ENCODE measurements around the gene RIC8A. TPM values are rescaled to one million over a fixed set of nuclear protein-coding genes. Genes with fewer than 3 reads are reported as not detected.
"Not testable (repeated sequence)": the region's sequence is repeated elsewhere in the genome, so short reads cannot be mapped to it uniquely, and the experiment has no call there.

RIC8A gene
- total RNA-seq, 2 donors from 2014 or later, result 118 to 139 TPM

DNA sequence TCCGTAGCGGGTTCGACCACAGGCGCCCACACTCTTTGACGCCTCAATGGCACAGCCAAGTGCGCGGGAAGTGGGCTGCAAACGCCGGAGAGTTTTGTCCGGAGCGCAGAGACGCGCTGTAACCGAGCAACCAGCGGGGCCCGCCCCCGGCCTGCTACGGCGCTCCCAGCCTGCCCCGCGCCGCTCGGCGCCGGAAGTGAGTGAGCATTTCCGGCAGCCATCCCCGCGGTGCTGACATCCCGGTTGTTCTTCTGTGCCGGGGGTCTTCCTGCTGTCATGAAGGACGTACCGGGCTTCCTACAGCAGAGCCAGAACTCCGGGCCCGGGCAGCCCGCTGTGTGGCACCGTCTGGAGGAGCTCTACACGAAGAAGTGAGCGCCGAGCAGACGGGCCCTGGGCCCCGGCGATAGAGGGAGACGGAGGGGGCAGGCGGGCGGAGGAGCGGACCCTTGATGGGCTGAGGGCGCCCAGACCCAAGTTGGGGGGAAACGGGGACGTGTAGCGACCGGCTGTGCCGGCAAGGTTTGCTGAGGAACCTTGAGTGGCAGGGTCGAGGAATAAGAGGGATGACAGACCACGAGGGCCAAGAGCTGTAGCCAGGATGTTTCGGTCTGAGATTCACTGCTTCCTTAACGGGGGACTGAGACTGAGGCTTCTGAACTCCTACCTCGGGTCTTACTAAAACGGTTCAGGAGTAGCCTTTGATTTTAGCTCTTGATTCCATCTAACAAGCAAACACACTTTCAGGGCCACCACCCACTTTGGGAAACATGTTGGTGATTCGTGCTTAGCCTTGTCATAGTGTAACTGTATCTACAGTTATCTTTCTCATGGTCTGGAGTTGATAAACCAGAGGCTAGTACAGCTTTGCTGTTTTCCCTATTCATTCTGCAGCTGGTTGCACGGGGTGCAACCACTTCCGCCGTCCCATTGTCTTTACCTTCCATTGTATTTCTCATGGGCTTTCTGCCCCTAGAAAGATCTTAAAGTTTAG is 29.6 kb downstream of the RIC8A start, which contains the start of gene PSMD13:
Gene PSMD13 (plus strand): TSS at position 203 of the 994 bp plus-strand sequence. CDS start 74 bp downstream, at position 277.
- ATAC-seq (replicated peaks), result peak; percentile 87
- peaks cover 25% of the 10 kb centered on the region for H3K4me1 Mint-ChIP-seq
- H3K36me3 Mint-ChIP-seq (ENCODE audit: low read depth), result peaks cover 73% of the 10 kb centered on the region
- H3K9me3 Mint-ChIP-seq, result no peaks in the 10 kb centered on the region
- H3K27me3 Mint-ChIP-seq, result no peaks in the 10 kb centered on the region
- H3K4me3 Mint-ChIP-seq, result peak within 1 kb of the TSS; percentile 87
- H3K27ac Mint-ChIP-seq, result peak within 1 kb of the TSS; percentile 95

DNA sequence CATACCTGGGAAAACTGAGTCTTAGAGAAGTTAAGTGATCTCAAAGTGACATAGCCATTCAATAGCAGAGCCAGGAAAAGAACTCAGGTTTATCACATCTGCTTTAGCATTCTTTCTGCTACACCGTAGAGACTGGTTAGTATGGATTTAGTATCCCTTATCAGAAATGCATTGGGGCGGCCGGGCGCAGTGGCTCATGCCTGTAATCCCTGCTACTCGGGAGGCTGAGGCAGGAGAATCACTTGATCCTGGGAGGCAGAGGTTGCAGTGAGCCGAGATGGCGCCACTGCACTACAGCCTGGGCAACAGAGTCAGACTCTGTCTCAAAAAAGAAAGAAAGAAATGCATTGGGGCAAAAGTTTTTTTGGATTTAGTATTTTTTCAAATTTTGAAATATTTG is 30.8 kb downstream of the RIC8A start:
- not testable (repeated sequence) for ATAC-seq (replicated peaks); H3K27me3 Mint-ChIP-seq; H3K9me3 Mint-ChIP-seq
- peak overlapping the region; percentile 95 for H3K27ac Mint-ChIP-seq
- peak overlapping the region; percentile 87 for H3K4me3 Mint-ChIP-seq
- peaks cover 80% of the 10 kb centered on the region for H3K36me3 Mint-ChIP-seq (ENCODE audit: low read depth)
- peaks cover 32% of the 10 kb centered on the region for H3K4me1 Mint-ChIP-seq

GRCh38 chr11:240315-240714 is 32.8 kb downstream of the RIC8A start:
- ATAC-seq (replicated peaks), result no peak
- Mint-ChIP-seq H3K4me1 (peaks cover 31% of the 10 kb centered on the region), H3K27ac (peak overlapping the region; percentile 7), H3K4me3 (peak overlapping the region; percentile 4), H3K9me3 (no peaks in the 10 kb centered on the region), H3K27me3 (no peaks in the 10 kb centered on the region), H3K36me3 (ENCODE audit: low read depth) (peaks cover 98% of the 10 kb centered on the region)

DNA sequence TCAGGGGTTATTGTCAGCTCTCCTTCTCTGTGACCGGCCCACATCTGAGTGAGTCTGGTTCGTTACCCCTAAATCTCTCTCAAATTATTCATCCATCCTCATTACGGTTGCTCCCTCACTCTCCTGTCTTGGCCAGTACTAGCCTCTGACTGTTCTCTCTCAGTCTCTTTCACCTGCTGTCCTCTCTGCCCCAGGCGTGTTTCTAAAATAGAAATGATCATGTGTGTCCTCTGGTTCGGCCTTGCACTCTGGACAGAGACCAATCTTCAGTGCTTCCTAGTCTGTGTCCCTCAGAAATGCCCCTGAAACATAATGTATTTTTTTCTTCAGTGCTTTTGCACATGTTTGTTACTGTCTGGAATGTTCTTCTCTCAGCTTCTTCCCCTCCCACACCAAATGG is 34.1 kb downstream of the RIC8A start:
- H3K9me3 Mint-ChIP-seq, result no peaks in the 10 kb centered on the region
- H3K27ac Mint-ChIP-seq, result peak overlapping the region; percentile 47
- peaks cover 98% of the 10 kb centered on the region for H3K36me3 Mint-ChIP-seq (ENCODE audit: low read depth)
- no peak for ATAC-seq (replicated peaks)
- peaks cover 27% of the 10 kb centered on the region for H3K4me1 Mint-ChIP-seq
- peak overlapping the region; percentile 18 for H3K4me3 Mint-ChIP-seq
- H3K27me3 Mint-ChIP-seq, result no peaks in the 10 kb centered on the region

- Mint-ChIP-seq H3K9me3 (no peaks in the 10 kb centered on the region), H3K36me3 (ENCODE audit: low read depth) (peaks cover 99% of the 10 kb centered on the region), H3K27me3 (no peaks in the 10 kb centered on the region), H3K4me1 (peaks cover 23% of the 10 kb centered on the region), H3K27ac (no peak overlapping the region), H3K4me3 (no peak overlapping the region)
- peak; percentile 72 for ATAC-seq (replicated peaks)
Observed at GRCh38 chr11:244376-244775, 36.9 kb downstream of the RIC8A start.

DNA sequence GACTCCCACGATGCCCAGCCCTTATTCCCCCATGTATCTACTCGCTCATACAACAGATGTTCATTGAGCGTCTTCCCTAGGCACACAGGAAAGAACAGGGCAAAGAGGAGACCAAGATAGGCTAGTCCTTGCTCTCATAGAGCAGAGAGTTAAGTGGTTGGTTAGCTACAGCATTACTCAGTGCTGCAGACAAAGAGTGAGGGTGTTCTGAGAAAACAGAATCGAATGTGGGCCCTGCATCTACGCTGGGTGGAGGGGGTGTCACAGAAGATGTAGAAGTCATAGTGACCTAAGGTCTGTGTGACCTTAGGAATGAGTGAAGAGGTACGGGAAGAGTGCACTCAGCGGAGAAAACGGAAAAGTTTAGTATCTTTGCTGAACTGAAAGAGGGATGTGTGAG is 41.6 kb downstream of the RIC8A start:
- H3K27me3 Mint-ChIP-seq, result no peaks in the 10 kb centered on the region
- ATAC-seq (replicated peaks), result peak; percentile 71
- H3K36me3 Mint-ChIP-seq (ENCODE audit: low read depth), result peaks cover 100% of the 10 kb centered on the region
- peaks cover 6% of the 10 kb centered on the region for H3K4me1 Mint-ChIP-seq
- H3K9me3 Mint-ChIP-seq, result no peaks in the 10 kb centered on the region
- peak overlapping the region; percentile 4 for H3K27ac Mint-ChIP-seq
- H3K4me3 Mint-ChIP-seq, result peak overlapping the region; percentile 2

GRCh38 chr11:250274-250673 is 42.8 kb downstream of the RIC8A start:
- Mint-ChIP-seq H3K27ac (no peak overlapping the region), H3K27me3 (no peaks in the 10 kb centered on the region), H3K4me1 (peaks cover 6% of the 10 kb centered on the region), H3K36me3 (ENCODE audit: low read depth) (peaks cover 90% of the 10 kb centered on the region), H3K4me3 (no peak overlapping the region), H3K9me3 (no peaks in the 10 kb centered on the region)
- ATAC-seq (replicated peaks), result no peak

DNA sequence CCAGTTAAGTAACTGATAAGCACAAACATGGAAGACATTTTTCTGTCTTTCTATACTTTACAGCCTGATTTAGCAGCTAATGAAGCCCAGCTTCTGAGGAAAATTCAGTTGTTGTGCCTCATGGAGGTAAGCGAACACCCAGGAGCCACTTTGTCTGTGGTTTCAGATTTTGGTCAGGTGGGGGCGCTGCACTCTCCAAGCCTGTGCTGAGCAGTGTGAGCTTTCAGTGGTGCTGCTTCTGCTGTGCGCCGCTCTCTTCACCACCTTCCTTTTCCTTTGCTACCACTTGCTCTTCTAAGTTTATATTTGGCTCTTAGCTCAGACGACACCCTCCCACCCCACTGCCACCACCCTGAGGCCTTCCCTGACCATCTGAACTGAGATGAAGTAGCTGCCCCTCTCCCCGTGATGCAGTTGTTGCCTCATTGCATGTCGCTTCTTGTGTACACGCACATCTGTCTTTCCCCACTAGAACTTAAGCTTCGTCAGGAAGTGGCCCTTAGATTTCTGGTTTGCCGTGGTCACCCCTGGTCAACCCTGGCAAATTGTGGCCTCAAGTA is 43.3 kb downstream of the RIC8A start:
- peaks cover 85% of the 10 kb centered on the region for H3K36me3 Mint-ChIP-seq (ENCODE audit: low read depth)
- no peak overlapping the region for H3K4me3 Mint-ChIP-seq
- H3K4me1 Mint-ChIP-seq, result peaks cover 6% of the 10 kb centered on the region
- H3K9me3 Mint-ChIP-seq, result no peaks in the 10 kb centered on the region
- H3K27ac Mint-ChIP-seq, result no peak overlapping the region
- ATAC-seq (replicated peaks), result peak; percentile 81
- H3K27me3 Mint-ChIP-seq, result no peaks in the 10 kb centered on the region

- Mint-ChIP-seq H3K27me3 (no peaks in the 10 kb centered on the region), H3K4me3 (no peak overlapping the region), H3K9me3 (no peaks in the 10 kb centered on the region), H3K36me3 (ENCODE audit: low read depth) (peaks cover 78% of the 10 kb centered on the region), H3K4me1 (peaks cover 6% of the 10 kb centered on the region), H3K27ac (no peak overlapping the region)
- no peak for ATAC-seq (replicated peaks)
Observed at GRCh38 chr11:251550-251949, 44.0 kb downstream of the RIC8A start.

- Mint-ChIP-seq H3K27me3 (no peaks in the 10 kb centered on the region), H3K27ac (no peak overlapping the region), H3K9me3 (no peaks in the 10 kb centered on the region), H3K4me3 (no peak overlapping the region), H3K4me1 (peaks cover 6% of the 10 kb centered on the region), H3K36me3 (ENCODE audit: low read depth) (peaks cover 66% of the 10 kb centered on the region)
- ATAC-seq (replicated peaks), result no peak
Observed at GRCh38 chr11:252666-253065, 45.2 kb downstream of the RIC8A start.

DNA sequence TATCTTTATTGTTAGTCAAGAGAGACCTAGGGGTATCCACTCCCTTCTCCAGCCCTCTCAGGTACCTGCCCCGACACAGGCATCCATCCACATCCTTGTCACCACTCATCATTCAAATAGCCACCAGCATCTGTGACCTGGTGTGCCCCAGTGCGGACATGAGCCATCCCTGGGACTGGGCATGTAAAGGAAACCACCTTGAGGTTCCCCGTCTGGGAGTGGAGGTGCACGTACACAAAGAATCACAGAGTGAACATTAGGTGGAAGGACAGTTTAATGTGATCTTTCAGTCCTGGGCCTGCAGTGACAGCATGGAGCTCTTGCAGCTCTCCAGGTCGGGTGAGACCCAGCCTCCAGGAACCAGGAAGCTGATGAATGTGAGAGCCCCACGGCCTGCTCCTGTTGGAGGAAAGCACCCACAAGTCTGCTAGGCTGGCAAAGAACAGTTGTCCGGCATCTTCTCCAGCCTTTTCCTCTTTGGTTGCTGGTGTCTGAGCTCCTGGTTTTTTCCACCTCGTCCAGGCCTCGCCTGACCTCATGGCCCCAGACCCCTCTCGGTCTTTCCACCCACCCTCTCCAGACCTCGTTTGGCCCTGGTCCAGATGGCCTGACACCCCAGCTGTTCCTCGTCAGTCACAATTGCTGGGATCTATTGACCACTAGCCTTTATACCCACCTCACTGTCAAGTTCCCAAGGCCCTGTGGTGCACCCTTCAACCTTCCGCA is 45.8 kb downstream of the RIC8A start:
- no peak for ATAC-seq (replicated peaks)
- no peak overlapping the region for H3K27ac Mint-ChIP-seq
- H3K4me3 Mint-ChIP-seq, result no peak overlapping the region
- no peaks in the 10 kb centered on the region for H3K27me3 Mint-ChIP-seq
- peaks cover 60% of the 10 kb centered on the region for H3K36me3 Mint-ChIP-seq (ENCODE audit: low read depth)
- peaks cover 10% of the 10 kb centered on the region for H3K4me1 Mint-ChIP-seq
- no peaks in the 10 kb centered on the region for H3K9me3 Mint-ChIP-seq

GRCh38 chr11:253886-254270 is 46.4 kb downstream of the RIC8A start:
- Mint-ChIP-seq H3K27me3 (no peaks in the 10 kb centered on the region), H3K4me3 (no peak overlapping the region), H3K4me1 (peaks cover 10% of the 10 kb centered on the region), H3K36me3 (ENCODE audit: low read depth) (peaks cover 54% of the 10 kb centered on the region), H3K27ac (no peak overlapping the region), H3K9me3 (no peaks in the 10 kb centered on the region)
- ATAC-seq (replicated peaks), result no peak

- Mint-ChIP-seq H3K9me3 (no peaks in the 10 kb centered on the region), H3K36me3 (ENCODE audit: low read depth) (peaks cover 41% of the 10 kb centered on the region), H3K27me3 (no peaks in the 10 kb centered on the region), H3K4me3 (no peak overlapping the region), H3K27ac (no peak overlapping the region), H3K4me1 (peaks cover 5% of the 10 kb centered on the region)
- no peak for ATAC-seq (replicated peaks)
Observed at GRCh38 chr11:255176-255575, 47.7 kb downstream of the RIC8A start.

GRCh38 chr11:255816-256215 is 48.3 kb downstream of the RIC8A start:
- Mint-ChIP-seq H3K4me3 (no peak overlapping the region), H3K27ac (no peak overlapping the region), H3K27me3 (no peaks in the 10 kb centered on the region), H3K4me1 (peaks cover 5% of the 10 kb centered on the region), H3K36me3 (ENCODE audit: low read depth) (peaks cover 35% of the 10 kb centered on the region), H3K9me3 (no peaks in the 10 kb centered on the region)
- ATAC-seq (replicated peaks), result no peak
